Measurements from ENCODE around the gene EMX1.

GRCh38 chr2:72979896-72980295, 62.6 kb downstream of the EMX1 start:
- no peak for TF ChIP-seq EZH2 (IDR thresholded peaks at IDR 0.05; ENCODE audit: low read length, unreplicated experiment)
- TF ChIP-seq CTCF (conservative IDR thresholded peaks at IDR 0.05; ENCODE audit: low read depth, low read length), result no peak
- TF ChIP-seq EZH2phosphoT487 (IDR thresholded peaks at IDR 0.05; ENCODE audit: borderline replicate concordance, low read length), result no peak
